ENCODE results near the gene CAMK1D.

GRCh38 chr10:12609435-12609834 is 260.1 kb downstream of the CAMK1D start:
- TF ChIP-seq CTCF (IDR thresholded peaks at IDR 0.05; ENCODE audit: low read length) (no peak), EZH2 (optimal IDR thresholded peaks at IDR 0.05; ENCODE audit: low read depth, low read length) (no peak), EZH2phosphoT487 (IDR thresholded peaks at IDR 0.05; ENCODE audit: low read length) (no peak)
